ENCODE data around the gene ATP6V1G3.
"Not testable (repeated sequence)": the region's sequence is repeated elsewhere in the genome, so short reads cannot be mapped to it uniquely, and the experiment has no call there.

ATP6V1G3 gene

GRCh38 chr1:198540580-198540979 is at the start of gene ATP6V1G3:
TSS of gene ATP6V1G3 (minus strand) at chr1:198540680. CDS start at chr1:198540650, 30 bp downstream.
- no peak for DNase-seq (ENCODE audit: low spot score)

- DNase-seq (ENCODE audit: low spot score) = no peak
These were observed 48.4 kb upstream of the ATP6V1G3 start for GRCh38 chr1:198588845-198589244.

GRCh38 chr1:198584163-198584562 is 43.7 kb upstream of the ATP6V1G3 start:
- no peak for DNase-seq (ENCODE audit: low spot score)

GRCh38 chr1:198583209-198583802 is 42.8 kb upstream of the ATP6V1G3 start:
- not testable (repeated sequence) for DNase-seq (ENCODE audit: low spot score)

GRCh38 chr1:198577444-198577843 is 37.0 kb upstream of the ATP6V1G3 start:
- no peak for DNase-seq (ENCODE audit: low spot score)

- no peak for DNase-seq (ENCODE audit: low spot score)
These were observed 35.5 kb upstream of the ATP6V1G3 start for GRCh38 chr1:198575798-198576641.

GRCh38 chr1:198575292-198575691 is 34.8 kb upstream of the ATP6V1G3 start:
- DNase-seq (ENCODE audit: low spot score) = no peak

GRCh38 chr1:198574325-198574724 is 33.8 kb upstream of the ATP6V1G3 start:
- DNase-seq (ENCODE audit: low spot score) = no peak

- no peak for DNase-seq (ENCODE audit: low spot score)
These were observed 24.2 kb upstream of the ATP6V1G3 start for GRCh38 chr1:198564716-198565115.

GRCh38 chr1:198564157-198564556 is 23.7 kb upstream of the ATP6V1G3 start:
- DNase-seq (ENCODE audit: low spot score) = no peak

- DNase-seq (ENCODE audit: low spot score) = no peak
These were observed 23.1 kb upstream of the ATP6V1G3 start for GRCh38 chr1:198563583-198563982.

- DNase-seq (ENCODE audit: low spot score) = no peak
These were observed 19.7 kb upstream of the ATP6V1G3 start for GRCh38 chr1:198560161-198560560.

GRCh38 chr1:198559362-198559761 is 18.9 kb upstream of the ATP6V1G3 start:
- DNase-seq (ENCODE audit: low spot score) = no peak

- DNase-seq (ENCODE audit: low spot score) = no peak
These were observed 17.9 kb upstream of the ATP6V1G3 start for GRCh38 chr1:198558402-198558801.

GRCh38 chr1:198556971-198557370 is 16.5 kb upstream of the ATP6V1G3 start:
- DNase-seq (ENCODE audit: low spot score) = no peak

GRCh38 chr1:198552668-198553416 is 12.4 kb upstream of the ATP6V1G3 start:
- DNase-seq (ENCODE audit: low spot score) = no peak

- DNase-seq (ENCODE audit: low spot score) = no peak
These were observed 10.6 kb upstream of the ATP6V1G3 start for GRCh38 chr1:198550941-198551524.

GRCh38 chr1:198549866-198550265 is 9.4 kb upstream of the ATP6V1G3 start:
- DNase-seq (ENCODE audit: low spot score) = no peak

- DNase-seq (ENCODE audit: low spot score) = no peak
These were observed 8.4 kb upstream of the ATP6V1G3 start for GRCh38 chr1:198548890-198549289.

GRCh38 chr1:198545156-198545555 is 4.7 kb upstream of the ATP6V1G3 start:
- DNase-seq (ENCODE audit: low spot score) = no peak

GRCh38 chr1:198544265-198544664 is 3.8 kb upstream of the ATP6V1G3 start:
- no peak for DNase-seq (ENCODE audit: low spot score)

GRCh38 chr1:198543670-198544260 is 3.3 kb upstream of the ATP6V1G3 start:
- no peak for DNase-seq (ENCODE audit: low spot score)
